Measurements from ENCODE around the gene GAL3ST1. TPM values are rescaled to one million over a fixed set of nuclear protein-coding genes. Genes with fewer than 3 reads are reported as not detected.

The GAL3ST1 gene
- total RNA-seq, 4 donors from 2014 or later = 1.2 to 3.2 (median 1.9) TPM

DNA sequence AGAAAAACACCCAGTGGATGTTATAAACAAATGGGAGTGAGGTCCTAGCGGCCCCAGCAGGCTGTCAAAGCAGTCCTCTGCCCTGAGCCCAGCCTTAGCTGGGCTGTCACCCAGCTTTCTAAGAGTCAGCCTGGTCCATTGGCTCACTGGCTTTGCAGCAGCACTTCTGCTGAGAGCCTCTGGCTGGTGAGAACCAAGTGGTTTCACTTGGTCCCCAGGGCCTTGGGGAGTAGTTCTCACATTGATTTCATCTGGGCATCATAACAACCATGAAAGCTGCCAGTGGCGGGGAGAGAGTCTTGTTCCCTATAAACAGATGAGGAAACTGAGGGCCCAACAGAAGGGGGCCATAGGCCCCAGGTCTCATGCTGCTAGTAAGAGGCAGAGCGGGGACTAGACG, 39.3 kb downstream of the GAL3ST1 start:
- 90% methylated on average over 4 of the region's 4 CpGs for WGBS
- DNase-seq (ENCODE audit: extremely low spot score) = no peak
- no peak for TF ChIP-seq POLR2AphosphoS5 (IDR thresholded peaks at IDR 0.05)
- no peak for TF ChIP-seq POLR2A (IDR thresholded peaks at IDR 0.05; ENCODE audit: low read depth)
- no peak for TF ChIP-seq EP300 (IDR thresholded peaks at IDR 0.05)
- TF ChIP-seq CTCF (IDR thresholded peaks at IDR 0.05) = no peak
- Histone ChIP-seq H3K36me3 (no peaks in the 10 kb centered on the region), H3K27ac (replicated peaks in 1 of 4) (no peak overlapping the region), H3K9me3 (no peaks in the 10 kb centered on the region), H3K27me3 (peaks cover 0 to 7% (median 0%) of the 10 kb centered on the region in 4 donors), H3K4me3 (no peak overlapping the region), H3K4me1 (no peaks in the 10 kb centered on the region)
- intact Hi-C loops (cut with DNase I) = no loop called here

- 91% methylated on average over 7 of the region's 17 CpGs for WGBS
- Histone ChIP-seq H3K36me3 (no peaks in the 10 kb centered on the region), H3K27ac (replicated peaks in 1 of 4) (no peak overlapping the region), H3K4me1 (no peaks in the 10 kb centered on the region), H3K4me3 (no peak overlapping the region), H3K9me3 (no peaks in the 10 kb centered on the region), H3K27me3 (no peaks in the 10 kb centered on the region)
- no peak for DNase-seq (ENCODE audit: extremely low spot score)
- TF ChIP-seq POLR2AphosphoS5 (IDR thresholded peaks at IDR 0.05) (no peak), EP300 (IDR thresholded peaks at IDR 0.05) (no peak), POLR2A (IDR thresholded peaks at IDR 0.05; ENCODE audit: low read depth) (no peak), CTCF (IDR thresholded peaks at IDR 0.05) (no peak)
- intact Hi-C loops (cut with DNase I) = no loop called here
Observed at GRCh38 chr22:30531651-30532608, 42.5 kb downstream of the GAL3ST1 start.

DNA sequence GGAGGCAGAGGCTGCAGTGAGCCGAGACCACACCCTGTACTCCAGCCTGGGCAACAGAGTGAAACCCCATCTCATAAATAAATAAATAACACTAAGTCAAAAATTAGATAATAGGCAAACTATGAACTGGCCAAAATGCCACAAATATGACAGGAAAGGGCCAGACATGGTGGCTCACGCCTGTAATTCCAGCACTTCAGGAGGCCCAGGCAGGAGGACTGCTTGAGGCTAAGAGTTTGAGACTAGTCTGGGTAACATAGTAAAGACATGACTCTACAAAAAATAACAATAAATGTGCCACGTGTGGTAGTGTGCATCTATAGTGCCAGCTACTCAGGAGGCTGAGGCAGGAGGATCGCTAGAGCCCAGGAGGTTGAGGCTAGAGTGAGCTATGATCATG, 47.8 kb downstream of the GAL3ST1 start:
- no peaks in the 10 kb centered on the region for H3K36me3 ChIP-seq
- intact Hi-C loops (cut with DNase I) = no loop called here
- no peak for DNase-seq (ENCODE audit: extremely low spot score)
- peaks cover 0 to 10% (median 0%) of the 10 kb centered on the region in 4 donors for H3K27me3 ChIP-seq
- no peaks in the 10 kb centered on the region for H3K9me3 ChIP-seq
- H3K4me1 ChIP-seq = no peaks in the 10 kb centered on the region
- WGBS = 91% methylated on average over 4 of the region's 4 CpGs
- TF ChIP-seq EP300 (IDR thresholded peaks at IDR 0.05) (no peak), POLR2AphosphoS5 (IDR thresholded peaks at IDR 0.05) (no peak)
- H3K27ac ChIP-seq (replicated peaks in 1 of 4) = no peak overlapping the region
- no peak overlapping the region for H3K4me3 ChIP-seq

GRCh38 chr22:30523646-30524489, 50.6 kb downstream of the GAL3ST1 start:
- Histone ChIP-seq H3K27me3 (peaks cover 0 to 23% (median 0%) of the 10 kb centered on the region in 4 donors), H3K4me1 (no peaks in the 10 kb centered on the region), H3K36me3 (no peaks in the 10 kb centered on the region), H3K27ac (replicated peaks in 1 of 4) (no peak overlapping the region), H3K4me3 (no peak overlapping the region), H3K9me3 (no peaks in the 10 kb centered on the region)
- DNase-seq (ENCODE audit: extremely low spot score) = no peak
- no peak for TF ChIP-seq POLR2AphosphoS5 (IDR thresholded peaks at IDR 0.05)
- no peak for TF ChIP-seq EP300 (IDR thresholded peaks at IDR 0.05)
- no peak for TF ChIP-seq POLR2A (IDR thresholded peaks at IDR 0.05; ENCODE audit: low read depth)
- no peak for TF ChIP-seq CTCF (IDR thresholded peaks at IDR 0.05)
- WGBS = 88% methylated on average over 8 of the region's 8 CpGs
- intact Hi-C loops (cut with DNase I) = no loop called here

All from esophagus muscularis mucosa (tissue), 4 donors.